Adipose tissue (tissue), 3 donors: Measurements from ENCODE around the gene ELANE. TPM values are rescaled to one million over a fixed set of nuclear protein-coding genes. Genes with fewer than 3 reads are reported as not detected.
"Not testable (repeated sequence)": the region's sequence is repeated elsewhere in the genome, so short reads cannot be mapped to it uniquely, and the experiment has no call there.

Source experiments
- H3K27ac ChIP-seq: one replicate; pipeline ENCODE4 v1.5.1; 2013; ENCODE audit warnings: low read depth, low read length
- WGBS, 3 donors: extraction: QIAGEN DNeasy Blood & Tissue Kit; methylation state at CpG; one replicate each; pipeline ENCODE4 v1.1.7; 2013; 5-methylcytosine and 5-hydroxymethylcytosine counted together
- polyA plus RNA-seq, 3 donors: library from polyadenylated mRNA; stranded (reverse); fragments of 200-250 nt; gene quantifications; one replicate each; pipeline ENCODE4 v1.2.3, GENCODE V29; 2013
- donor health status: healthy with polysubstance abuse.
- donor health status: Bipolar disorder and iron deficiency.
- donor health status: healthy.

Gene ELANE
- polyA plus RNA-seq, 3 donors, result 0.54 to 9.2 (median 2.4) TPM

- H3K27ac ChIP-seq, result no peak overlapping the region
- WGBS, 3 donors, result 42 to 45% (median 43%) methylated on average over 32 to 38 of the region's 38 CpGs
Measured at GRCh38 chr19:831407-832369, 20.4 kb upstream of the ELANE start.

GRCh38 chr19:834216-834615, 17.9 kb upstream of the ELANE start:
- H3K27ac ChIP-seq, result no peak overlapping the region
- 59 to 73% (median 68%) methylated on average over 24 of the region's 24 CpGs for WGBS, 3 donors

DNA sequence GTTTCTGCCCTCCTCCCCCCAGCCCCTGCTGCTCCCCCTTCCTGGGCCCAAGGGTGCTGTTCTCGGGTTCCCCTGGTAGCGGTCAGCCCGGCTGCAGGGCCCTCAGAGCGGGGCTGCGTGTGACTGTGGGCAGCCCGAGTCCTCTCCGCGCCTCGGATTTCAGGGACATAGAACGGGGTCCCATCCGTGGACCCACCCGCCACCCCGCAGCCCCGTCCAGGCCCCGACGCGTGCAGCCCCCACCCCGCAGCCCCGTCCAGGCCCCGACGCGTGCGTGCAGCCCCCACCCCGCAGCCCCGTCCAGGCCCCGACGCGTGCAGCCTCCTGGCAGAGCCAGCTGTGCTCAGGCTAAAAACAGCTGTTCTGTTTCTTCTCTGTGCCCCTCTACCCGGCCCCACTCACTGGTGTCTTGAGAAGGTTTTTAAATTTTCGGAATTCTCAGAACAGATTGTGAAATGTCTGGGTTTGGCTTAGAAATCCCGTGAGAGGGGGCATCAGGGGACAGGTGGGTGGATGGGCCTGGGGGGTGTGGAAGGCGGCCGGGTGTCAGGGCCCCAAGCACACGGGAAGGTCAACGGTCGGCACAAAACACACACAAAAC, 16.8 kb upstream of the ELANE start:
- H3K27ac ChIP-seq, result no peak overlapping the region
- WGBS, 3 donors, result 61 to 64% (median 64%) methylated on average over 33 to 36 of the region's 36 CpGs

GRCh38 chr19:840519-841206, 11.4 kb upstream of the ELANE start, which contains the start of gene PRTN3:
Gene PRTN3 (plus strand): TSS chr19:840999. CDS start chr19:841009, 10 bp downstream.
- 44 to 68% (median 47%) methylated on average over 24 of the region's 24 CpGs for WGBS, 3 donors
- H3K27ac ChIP-seq, result no peak within 1 kb of the TSS

DNA sequence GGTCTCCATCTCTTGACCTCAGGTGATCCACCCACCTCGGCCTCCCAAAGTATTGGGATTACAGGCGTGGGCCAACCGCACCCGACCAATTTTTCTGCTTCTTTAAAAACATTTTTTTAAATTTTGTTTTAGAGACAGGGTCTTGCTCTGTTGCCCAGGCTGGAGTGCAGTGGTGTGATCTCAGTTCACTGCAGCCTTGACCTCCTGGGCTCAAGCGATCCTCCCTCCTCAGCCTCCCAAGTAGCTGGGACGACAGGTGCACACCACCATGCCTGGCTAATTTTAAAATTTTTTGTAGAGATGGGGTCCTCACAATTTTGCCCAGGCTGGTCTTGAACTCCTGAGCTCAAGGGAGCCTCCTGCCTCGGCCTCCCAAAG, 9.3 kb upstream of the ELANE start:
- 72 to 84% (median 73%) methylated on average over 7 of the region's 7 CpGs for WGBS, 3 donors
- H3K27ac ChIP-seq, result not testable (repeated sequence)

- 4 to 6% (median 6%) methylated on average over 40 to 46 of the region's 46 CpGs for WGBS, 3 donors
- no peak overlapping the region for H3K27ac ChIP-seq
Measured at GRCh38 chr19:843180-843835, 8.8 kb upstream of the ELANE start.

GRCh38 chr19:843836-844545, 8.1 kb upstream of the ELANE start:
- WGBS, 3 donors, result 8 to 16% (median 14%) methylated on average over 32 to 61 of the region's 70 CpGs
- no peak overlapping the region for H3K27ac ChIP-seq

DNA sequence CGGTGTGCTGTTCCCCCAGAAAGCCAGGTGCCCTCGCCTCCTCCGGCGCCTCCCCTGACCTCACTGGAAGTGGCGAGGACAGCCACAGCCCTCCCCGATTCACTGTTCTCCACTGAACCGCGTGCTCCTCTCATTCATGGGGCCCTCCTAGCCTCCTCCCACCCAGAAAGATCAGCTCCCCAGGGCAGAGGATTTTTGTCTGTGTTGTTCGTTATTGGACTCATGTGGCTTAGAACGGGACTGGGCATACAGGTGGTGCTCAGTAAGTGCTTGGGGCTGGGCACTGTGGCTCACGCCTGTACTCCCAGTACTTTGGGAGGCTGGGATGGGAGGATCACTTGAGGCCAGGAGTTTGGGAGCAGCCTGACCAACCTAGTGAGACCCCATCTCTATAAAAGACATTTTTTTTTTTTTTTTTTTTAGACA, 7.5 kb upstream of the ELANE start:
- H3K27ac ChIP-seq, result no peak overlapping the region
- 13 to 40% (median 21%) methylated on average over 11 of the region's 11 CpGs for WGBS, 3 donors

DNA sequence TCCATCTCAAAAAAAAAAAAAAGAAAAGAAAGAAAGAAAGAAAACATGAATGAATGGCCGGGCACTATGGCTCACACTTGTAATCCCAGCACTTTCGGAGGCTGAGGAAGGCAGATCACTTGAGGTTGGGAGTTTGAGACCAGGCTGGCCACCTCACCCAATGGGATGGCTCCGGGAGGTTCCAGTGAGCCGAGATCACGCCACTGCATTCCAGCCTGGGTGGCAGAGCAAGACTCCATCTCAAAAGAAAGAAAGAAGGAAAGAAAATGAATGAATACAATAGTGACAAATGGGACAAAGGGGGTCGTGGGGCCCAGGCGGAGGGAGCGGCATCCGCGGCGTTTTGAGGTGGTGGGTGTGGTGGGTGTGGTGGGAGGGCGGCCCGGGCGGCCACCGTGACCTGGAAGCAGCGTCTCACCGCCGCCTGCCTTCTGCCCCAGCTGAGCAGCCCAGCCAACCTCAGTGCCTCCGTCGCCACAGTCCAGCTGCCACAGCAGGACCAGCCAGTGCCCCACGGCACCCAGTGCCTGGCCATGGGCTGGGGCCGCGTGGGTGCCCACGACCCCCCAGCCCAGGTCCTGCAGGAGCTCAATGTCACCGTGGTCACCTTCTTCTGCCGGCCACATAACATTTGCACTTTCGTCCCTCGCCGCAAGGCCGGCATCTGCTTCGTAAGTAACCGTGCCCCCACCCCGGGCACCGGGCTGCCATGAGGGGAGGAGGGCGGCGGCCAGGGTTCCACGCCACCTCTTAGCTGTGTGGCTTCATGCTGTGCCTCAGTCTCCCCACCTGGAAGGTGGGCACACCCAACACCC, 6.2 kb upstream of the ELANE start:
- WGBS, 3 donors, result 59 to 67% (median 62%) methylated on average over 25 to 37 of the region's 37 CpGs
- no peak overlapping the region for H3K27ac ChIP-seq

DNA sequence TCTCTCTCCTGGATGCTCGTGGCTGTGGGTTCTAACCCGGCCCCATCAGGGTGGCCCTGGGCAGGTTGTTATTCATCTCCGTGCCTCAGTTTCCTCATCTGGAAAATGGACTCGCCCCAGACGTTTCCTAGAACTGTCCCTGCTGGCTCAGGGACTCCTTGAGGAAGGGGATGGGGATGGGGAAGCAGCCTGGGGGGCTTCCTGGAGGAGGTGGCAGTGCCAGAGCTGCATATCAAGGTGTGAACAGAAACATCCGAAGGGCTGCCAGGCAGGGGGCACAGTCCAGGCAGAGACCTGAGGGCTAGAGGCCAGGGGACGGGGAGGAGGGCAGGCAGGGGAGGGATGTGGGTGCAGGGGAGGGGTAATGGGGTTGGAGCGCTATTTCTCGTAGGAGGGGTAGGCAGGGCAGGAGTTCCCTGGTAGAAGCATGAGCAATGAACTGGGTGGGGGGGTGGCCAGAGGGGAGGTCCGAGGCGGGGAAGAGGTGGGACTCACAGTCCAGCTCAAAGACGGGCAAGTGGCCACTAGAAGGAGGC, 3.6 kb upstream of the ELANE start:
- WGBS, 3 donors, result 25 to 38% (median 26%) methylated on average over 12 of the region's 12 CpGs
- peak overlapping the region; percentile 40 for H3K27ac ChIP-seq

DNA sequence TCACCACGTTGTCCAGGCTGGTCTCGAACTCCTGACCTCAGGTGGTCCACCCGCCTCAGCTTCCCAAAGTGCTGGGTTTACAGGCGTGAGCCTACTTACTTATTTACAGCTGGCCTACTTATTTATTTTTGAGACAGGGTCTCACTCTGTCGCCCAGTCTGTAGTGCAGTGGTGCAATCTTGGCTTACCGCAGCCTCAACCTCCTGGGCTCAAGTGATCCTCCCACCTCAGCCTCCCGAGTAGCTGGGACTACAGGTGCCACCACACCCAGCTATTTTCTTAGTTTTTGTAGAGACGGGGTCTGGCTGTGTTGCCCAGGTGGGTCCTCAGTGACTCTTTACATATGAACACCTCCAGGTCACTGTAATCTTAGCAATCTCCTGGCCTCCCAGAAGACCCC, 2.9 kb upstream of the ELANE start:
- not testable (repeated sequence) for H3K27ac ChIP-seq

GRCh38 chr19:850221-850978, 1.7 kb upstream of the ELANE start:
- peak overlapping the region; percentile 65 for H3K27ac ChIP-seq
- WGBS, 3 donors, result 14 to 19% (median 18%) methylated on average over 27 to 28 of the region's 28 CpGs

More for the DNA sequence above, 2.9 kb upstream of the ELANE start:
- 70 to 86% (median 72%) methylated on average over 8 of the region's 8 CpGs for WGBS, 3 donors

- no peak overlapping the region for H3K27ac ChIP-seq
- WGBS, 3 donors, result 24 to 43% (median 25%) methylated on average over 12 to 13 of the region's 13 CpGs
Measured at GRCh38 chr19:850979-851335, 1.1 kb upstream of the ELANE start.

DNA sequence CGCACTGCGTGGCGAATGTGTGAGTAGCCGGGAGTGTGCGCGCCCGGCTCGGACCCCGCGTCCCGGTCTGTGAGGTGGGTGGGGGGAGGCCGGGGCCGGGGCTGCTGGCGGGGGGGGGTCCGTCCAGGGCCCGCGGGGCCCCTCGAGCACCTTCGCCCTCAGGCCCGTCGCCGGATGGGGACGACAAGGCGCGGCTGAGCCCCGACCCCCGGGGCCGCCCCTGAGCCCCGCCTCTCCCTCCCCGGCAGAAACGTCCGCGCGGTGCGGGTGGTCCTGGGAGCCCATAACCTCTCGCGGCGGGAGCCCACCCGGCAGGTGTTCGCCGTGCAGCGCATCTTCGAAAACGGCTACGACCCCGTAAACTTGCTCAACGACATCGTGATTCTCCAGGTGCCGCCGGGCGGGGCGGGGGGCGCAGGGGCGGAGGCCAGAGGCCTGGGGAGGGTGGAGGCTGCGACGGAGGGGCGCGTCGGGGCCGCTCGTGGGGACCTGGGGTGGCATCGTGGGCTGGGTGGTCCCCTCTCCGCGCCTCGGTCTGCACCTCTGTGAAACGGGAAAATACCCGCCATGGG, 997 bp downstream of the ELANE start:
- no peak overlapping the region for H3K27ac ChIP-seq
- WGBS, 3 donors, result 23 to 29% (median 23%) methylated on average over 51 to 67 of the region's 67 CpGs

DNA sequence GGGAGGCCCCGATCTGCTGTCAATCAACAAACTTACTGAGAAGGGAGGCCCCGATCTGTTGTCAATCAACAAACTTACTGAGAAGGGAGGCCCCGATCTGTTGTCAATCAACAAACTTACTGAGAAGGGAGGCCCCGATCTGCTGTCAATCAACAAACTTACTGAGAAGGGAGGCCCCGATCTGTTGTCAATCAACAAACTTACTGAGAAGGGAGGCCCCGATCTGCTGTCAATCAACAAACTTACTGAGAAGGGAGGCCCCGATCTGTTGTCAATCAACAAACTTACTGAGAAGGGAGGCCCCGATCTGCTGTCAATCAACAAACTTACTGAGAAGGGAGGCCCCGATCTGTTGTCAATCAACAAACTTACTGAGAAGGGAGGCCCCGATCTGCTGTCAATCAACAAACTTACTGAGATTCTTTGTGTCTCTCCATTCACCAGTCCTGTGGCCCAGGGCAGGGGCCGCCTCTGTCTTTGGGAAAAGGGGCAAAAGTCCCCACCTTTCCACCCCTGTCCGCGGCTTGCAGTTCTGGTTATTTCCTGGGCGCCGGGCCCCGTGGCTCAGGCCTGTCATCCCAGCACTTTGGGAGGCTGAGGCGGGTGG, 1.6 kb downstream of the ELANE start:
- H3K27ac ChIP-seq, result not testable (repeated sequence)
- WGBS, 3 donors, result 63 to 69% (median 67%) methylated on average over 10 to 11 of the region's 17 CpGs

GRCh38 chr19:854549-854948, 2.4 kb downstream of the ELANE start:
- no peak overlapping the region for H3K27ac ChIP-seq
- 71 to 82% (median 75%) methylated on average over 6 of the region's 6 CpGs for WGBS, 3 donors
